Measurements from ENCODE around the gene BBS9.
"Not testable (repeated sequence)": the region's sequence is repeated elsewhere in the genome, so short reads cannot be mapped to it uniquely, and the experiment has no call there.

BBS9 gene

DNA sequence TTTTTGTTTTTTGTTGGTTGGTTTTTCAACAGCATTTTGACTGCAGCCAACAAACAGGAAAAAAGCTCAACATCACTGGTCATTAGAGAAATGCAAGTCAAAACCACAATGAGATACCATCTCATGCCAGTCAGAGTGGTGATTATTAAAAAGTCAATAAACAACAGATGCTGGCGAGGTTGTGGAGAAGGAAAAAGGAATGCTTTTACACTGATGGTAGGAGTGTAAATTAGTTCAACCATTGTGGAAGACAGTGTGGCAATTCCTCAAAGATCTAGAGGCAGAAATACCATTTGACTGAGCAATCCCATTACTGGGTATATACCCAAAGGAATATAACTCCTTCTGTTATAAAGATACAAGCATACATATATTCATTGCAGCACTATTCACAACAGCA lies 355.1 kb downstream of the BBS9 start:
- H3K4me1 Mint-ChIP-seq, H3K4me3 Mint-ChIP-seq, ATAC-seq, H3K27ac Mint-ChIP-seq, H3K27me3 Mint-ChIP-seq, DNase-seq: not testable (repeated sequence)
- H3K9me3 Mint-ChIP-seq: peaks cover 19 to 22% of the 10 kb centered on the region in 2 donors

DNA sequence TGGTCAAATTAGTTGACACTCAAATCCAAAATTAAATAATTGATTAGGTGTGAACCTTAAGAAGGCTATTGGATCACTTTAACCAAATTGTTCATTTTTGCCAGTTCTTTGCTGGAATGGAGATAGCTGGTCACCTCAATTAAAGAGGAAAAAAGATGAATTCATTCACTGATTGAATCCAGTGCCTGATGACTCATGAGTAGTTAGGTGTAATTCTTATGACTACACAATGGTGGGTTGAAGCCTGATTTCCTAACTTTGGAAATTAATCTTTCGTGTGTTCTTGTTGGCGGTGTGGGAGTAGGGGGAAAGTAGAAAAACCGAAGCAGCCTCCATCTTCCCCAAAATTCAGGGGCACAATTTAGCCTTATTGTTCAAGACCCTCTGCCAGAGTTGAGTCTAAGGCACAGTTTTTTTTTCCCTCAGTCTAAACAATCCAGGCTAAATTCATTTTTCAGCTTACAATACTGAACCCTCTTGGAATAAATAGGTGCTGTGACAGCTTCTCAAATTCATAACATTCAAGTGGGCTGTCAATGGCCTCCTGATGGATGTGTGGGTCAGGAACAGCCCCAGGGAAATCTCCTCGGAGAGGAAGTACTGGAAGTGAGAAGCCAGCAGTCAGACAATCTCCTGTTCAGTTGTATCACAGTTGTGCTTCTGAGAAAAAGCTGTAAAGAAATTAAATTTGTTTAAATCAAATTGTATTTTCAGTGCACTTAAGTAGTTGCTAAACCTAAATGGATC lies 356.6 kb downstream of the BBS9 start:
- H3K4me3 Mint-ChIP-seq: no peak overlapping the region
- no peaks in the 10 kb centered on the region for H3K4me1 Mint-ChIP-seq
- peaks cover 14 to 15% of the 10 kb centered on the region in 2 donors for H3K9me3 Mint-ChIP-seq
- H3K27ac Mint-ChIP-seq: no peak overlapping the region
- no peak for DNase-seq
- no peak for ATAC-seq
- H3K27me3 Mint-ChIP-seq: no peaks in the 10 kb centered on the region

DNA sequence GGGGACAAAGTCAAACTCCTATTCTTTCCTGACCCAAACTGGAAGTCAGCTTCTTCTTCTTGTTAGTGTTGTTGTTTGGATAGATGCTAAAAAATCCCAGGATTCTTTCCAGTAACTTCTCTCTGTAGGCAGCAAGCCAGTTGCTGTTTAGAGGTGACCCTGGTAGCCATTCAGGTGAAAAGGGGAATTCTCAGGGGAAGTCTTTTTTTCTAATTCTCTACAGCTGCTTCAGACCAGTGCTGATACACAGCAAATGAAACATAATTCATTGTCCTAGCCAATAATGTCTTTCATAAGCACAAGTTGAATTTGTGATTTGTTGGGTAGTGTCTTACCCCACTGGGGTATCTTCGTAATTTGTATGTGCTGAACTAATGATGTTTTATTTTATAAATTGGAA lies 357.3 kb downstream of the BBS9 start:
- Mint-ChIP-seq H3K9me3 (peaks cover 10 to 15% of the 10 kb centered on the region in 2 donors), H3K27ac (no peak overlapping the region), H3K4me1 (no peaks in the 10 kb centered on the region), H3K27me3 (no peaks in the 10 kb centered on the region), H3K4me3 (no peak overlapping the region)
- ATAC-seq (no peak), DNase-seq (no peak)

DNA sequence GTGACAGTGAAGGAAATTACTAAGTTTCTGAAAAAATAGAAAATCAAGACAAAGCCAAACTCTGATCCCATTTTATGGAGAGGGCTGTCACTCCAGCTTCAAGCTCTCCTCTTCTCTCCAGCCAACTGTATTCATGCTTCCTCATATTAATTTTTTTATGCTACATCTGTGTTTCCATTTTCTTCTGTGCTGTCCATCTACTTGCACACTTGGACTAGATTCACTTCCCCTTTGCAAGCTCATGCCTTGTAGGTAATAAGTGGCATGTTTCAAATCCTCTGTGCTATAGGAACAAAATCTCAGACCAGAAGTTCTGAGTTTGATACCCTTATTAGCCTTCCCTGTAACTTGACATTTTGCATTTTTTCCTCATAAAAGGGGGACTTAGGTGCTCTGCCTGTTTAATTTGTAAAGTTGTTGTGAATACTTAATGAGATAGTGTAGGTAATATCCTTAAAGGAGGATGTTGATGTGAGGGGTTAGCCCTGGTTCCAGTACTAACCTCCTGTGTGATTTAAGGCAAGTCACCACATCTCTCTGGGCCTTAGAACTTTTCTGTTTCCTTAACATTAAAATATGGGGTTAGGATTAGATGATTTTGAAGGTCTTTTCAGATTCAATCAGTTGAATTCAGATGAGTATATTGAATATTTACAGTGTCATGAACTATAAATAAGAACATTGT lies 358.8 kb downstream of the BBS9 start:
- ATAC-seq: no peak
- no peak overlapping the region for H3K27ac Mint-ChIP-seq

DNA sequence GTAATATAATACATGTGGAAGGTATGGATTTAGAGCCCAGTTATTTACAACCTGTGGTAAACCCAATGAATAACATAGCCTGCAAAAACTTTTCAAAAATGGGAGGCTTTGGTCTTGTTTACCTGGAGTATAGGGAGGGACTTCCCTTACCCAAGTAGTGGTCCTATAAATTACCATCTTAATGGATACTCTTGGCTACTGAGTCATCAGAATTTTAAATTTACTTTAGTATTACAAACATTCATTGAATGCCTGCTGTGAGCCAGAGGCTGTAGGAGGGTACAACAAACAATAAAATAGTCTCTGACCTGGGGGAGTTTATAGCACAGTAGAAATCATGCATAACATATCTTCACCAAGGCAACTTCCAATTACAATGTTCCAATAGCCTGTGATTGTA lies 365.1 kb downstream of the BBS9 start:
- Mint-ChIP-seq H3K4me3 (no peak overlapping the region), H3K9me3 (no peaks in the 10 kb centered on the region), H3K27ac (no peak overlapping the region), H3K4me1 (no peaks in the 10 kb centered on the region), H3K27me3 (no peaks in the 10 kb centered on the region)
- no peak for ATAC-seq
- DNase-seq: no peak

More for the DNA sequence above, 358.8 kb downstream of the BBS9 start:
- H3K9me3 Mint-ChIP-seq: peaks cover 7 to 10% of the 10 kb centered on the region in 2 donors
- no peaks in the 10 kb centered on the region for H3K27me3 Mint-ChIP-seq
- H3K4me1 Mint-ChIP-seq: no peaks in the 10 kb centered on the region
- H3K4me3 Mint-ChIP-seq: no peak overlapping the region
- no peak for DNase-seq

DNA sequence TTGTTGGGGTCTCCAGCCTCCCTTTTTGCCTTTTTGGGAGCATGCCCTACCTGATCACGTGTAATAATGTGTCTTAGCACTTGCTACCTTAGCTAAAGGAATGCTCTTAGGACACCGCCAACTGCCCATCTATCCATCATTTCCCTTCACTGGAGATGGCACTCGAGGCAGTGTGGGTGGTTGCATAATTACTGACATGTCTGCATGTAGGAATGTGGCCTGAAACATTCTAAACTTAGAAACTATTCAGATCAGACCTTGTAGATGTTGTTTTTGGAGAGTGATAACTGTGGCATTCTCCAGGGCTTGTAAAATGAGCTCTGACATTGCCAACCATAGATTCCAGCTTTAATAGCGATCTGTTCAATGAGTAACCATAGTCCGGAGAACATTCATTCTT lies 365.8 kb downstream of the BBS9 start:
- H3K9me3 Mint-ChIP-seq: no peaks in the 10 kb centered on the region
- no peak overlapping the region for H3K27ac Mint-ChIP-seq
- H3K4me1 Mint-ChIP-seq: no peaks in the 10 kb centered on the region
- H3K27me3 Mint-ChIP-seq: no peaks in the 10 kb centered on the region
- H3K4me3 Mint-ChIP-seq: no peak overlapping the region
- DNase-seq (no peak), ATAC-seq (no peak)

DNA sequence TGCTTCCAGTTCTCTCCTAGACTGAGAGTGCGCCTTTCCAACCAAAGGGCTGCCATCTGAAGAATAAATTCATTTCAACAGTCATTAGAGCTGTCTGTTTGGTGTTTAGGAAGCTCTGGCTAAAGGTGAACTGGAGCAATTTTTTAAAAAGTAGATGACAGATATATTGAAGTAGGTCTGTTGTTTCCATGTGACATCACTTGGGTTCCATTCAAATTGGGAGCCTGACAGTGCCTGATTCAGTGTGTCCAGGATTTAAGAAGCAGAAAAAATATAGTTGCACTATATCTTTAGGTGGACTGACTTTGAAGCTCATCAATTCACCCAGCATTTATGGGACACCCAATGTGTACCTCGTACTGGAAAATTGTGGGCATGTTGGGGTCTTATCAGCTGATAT lies 367.7 kb downstream of the BBS9 start:
- Mint-ChIP-seq H3K9me3 (no peaks in the 10 kb centered on the region), H3K4me1 (no peaks in the 10 kb centered on the region), H3K27ac (no peak overlapping the region), H3K27me3 (no peaks in the 10 kb centered on the region), H3K4me3 (no peak overlapping the region)
- DNase-seq: no peak
- ATAC-seq: no peak

DNA sequence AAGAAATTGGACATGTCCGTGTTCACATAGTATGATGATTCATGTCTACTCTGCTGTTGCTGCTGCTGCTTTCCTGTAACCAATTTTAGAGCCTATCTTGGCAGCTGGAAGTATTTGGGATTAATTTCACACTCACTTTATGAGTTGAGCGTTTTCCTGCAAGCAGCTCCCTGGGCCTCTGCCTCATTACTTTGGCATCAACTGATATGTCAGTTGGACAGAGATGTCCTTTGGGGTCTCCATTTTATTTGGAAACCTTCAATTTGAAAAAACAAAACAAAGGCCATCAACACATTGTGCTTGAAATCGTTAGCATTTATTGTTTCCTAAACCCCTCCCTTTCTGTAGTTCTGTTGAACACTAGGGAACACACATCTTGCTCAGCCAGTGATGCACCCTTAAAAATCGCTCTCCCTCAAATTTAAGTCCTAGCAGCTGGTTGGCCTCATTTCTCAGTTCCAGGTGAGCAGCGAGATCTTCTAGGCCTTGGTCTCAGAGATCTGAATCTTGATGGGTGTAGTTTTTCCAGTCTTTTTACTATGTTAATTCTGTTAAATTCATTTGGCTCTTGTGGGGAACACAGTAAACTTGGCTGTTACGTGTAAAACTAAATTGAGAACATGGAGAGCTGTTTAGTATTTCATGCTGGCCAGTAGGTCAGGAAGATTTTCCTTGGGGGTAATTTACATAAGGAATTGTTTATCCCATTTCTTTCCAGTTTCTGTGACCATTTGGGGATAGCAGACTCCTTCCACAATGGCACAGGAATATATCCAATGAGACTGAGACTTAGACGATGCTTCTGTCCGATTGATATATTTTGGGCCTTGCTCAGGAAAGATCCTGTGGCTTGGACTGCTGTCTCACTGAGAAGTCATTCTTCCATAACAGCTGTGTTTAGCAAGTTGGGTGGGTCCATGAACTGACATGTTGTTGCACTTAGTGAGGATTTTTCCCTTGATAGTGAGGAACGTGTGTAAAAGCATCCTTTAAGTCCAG lies 371.6 kb downstream of the BBS9 start:
- H3K4me3 Mint-ChIP-seq: no peak overlapping the region

DNA sequence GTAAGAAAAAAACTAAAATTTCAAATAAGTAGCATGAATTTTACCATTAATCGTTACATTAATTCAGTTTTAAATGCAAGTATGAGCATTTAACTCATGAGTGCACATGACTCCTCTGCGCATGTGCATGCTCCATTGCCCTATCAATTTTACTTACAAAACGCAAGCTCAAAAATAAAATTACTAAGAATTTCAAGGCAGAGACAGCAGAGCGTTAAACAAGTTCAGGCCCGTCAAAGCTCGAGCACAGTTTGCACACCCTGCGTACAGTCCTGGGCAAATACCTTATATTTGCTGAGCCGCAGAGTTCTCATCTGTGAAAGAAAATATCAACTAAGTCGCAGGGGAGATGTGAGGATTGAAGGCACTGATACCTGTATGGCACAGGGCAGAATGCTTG lies 373.6 kb downstream of the BBS9 start:
- H3K27me3 Mint-ChIP-seq: no peaks in the 10 kb centered on the region
- no peak for DNase-seq
- no peaks in the 10 kb centered on the region for H3K9me3 Mint-ChIP-seq
- no peak for ATAC-seq
- no peak overlapping the region for H3K27ac Mint-ChIP-seq
- no peak overlapping the region for H3K4me3 Mint-ChIP-seq
- H3K4me1 Mint-ChIP-seq: no peaks in the 10 kb centered on the region

More for the DNA sequence above, 371.6 kb downstream of the BBS9 start:
- Mint-ChIP-seq H3K27ac (peak overlapping the region in 1 of 2 donors; percentile 43), H3K4me1 (no peaks in the 10 kb centered on the region), H3K9me3 (no peaks in the 10 kb centered on the region), H3K27me3 (no peaks in the 10 kb centered on the region)
- ATAC-seq: no peak
- DNase-seq: no peak

DNA sequence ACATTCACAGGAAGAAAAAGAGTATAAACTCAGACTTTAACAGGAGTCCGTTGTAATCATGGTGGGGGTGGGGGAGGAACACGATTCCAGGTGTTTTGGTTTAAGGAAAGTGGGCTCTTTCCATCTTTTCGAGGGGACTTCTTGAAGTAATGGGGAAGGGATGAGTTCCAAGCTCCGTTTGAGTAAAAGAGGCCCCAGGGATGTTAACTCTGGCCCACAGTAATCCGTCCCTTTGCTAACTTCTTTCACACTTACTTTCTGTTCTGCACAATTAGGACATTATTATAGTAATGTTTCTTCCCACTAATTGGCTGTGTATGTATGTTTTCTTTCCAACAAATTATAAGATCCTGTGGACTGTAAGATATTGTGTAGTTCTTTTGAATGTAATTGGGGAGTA lies 374.4 kb downstream of the BBS9 start:
- Mint-ChIP-seq H3K4me1 (no peaks in the 10 kb centered on the region), H3K4me3 (no peak overlapping the region), H3K27ac (no peak overlapping the region), H3K27me3 (no peaks in the 10 kb centered on the region), H3K9me3 (no peaks in the 10 kb centered on the region)
- no peak for ATAC-seq
- no peak for DNase-seq

DNA sequence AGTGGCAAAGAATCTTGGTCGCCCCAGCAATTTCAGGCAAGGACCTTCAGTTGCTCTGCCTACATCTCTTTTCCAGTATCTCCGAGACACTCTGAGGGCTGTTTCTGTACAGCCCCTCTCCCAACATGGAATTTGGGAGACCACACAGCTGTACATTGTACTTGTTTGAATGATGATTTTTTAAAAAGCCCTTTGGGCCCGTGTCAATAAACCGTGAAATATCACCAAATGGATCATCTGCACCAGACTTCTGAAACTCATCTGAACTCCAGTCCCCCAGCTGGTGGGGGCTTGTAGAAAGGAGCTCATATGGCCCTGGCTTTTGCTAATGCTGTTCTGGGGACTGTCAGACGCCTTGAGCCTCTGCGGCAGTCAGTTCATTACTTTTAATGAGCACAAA lies 374.9 kb downstream of the BBS9 start:
- no peak for DNase-seq
- Mint-ChIP-seq H3K27ac (no peak overlapping the region), H3K4me3 (no peak overlapping the region), H3K27me3 (no peaks in the 10 kb centered on the region), H3K9me3 (no peaks in the 10 kb centered on the region), H3K4me1 (no peaks in the 10 kb centered on the region)
- ATAC-seq: no peak

DNA sequence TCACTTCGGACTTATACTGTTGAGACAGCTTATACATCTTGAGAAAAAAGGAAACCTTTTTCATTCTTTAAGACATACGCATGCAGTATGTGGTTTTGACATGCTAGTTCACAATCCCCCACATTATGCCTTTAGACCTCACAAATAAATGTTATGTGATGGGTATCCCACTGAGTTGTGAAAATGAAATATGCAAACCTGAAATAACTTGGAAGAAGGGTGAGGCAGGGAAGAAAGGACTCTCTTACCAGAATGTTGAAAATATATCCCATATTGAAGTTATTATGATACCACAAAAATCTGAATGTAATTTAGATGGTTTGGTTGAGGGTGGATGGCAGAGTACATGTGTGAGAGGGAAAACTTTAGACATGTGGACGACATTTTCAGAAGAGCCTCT lies 379.8 kb downstream of the BBS9 start:
- Mint-ChIP-seq H3K9me3 (no peaks in the 10 kb centered on the region), H3K4me1 (no peaks in the 10 kb centered on the region), H3K27me3 (no peaks in the 10 kb centered on the region), H3K27ac (no peak overlapping the region), H3K4me3 (no peak overlapping the region)
- no peak for ATAC-seq
- DNase-seq: no peak

DNA sequence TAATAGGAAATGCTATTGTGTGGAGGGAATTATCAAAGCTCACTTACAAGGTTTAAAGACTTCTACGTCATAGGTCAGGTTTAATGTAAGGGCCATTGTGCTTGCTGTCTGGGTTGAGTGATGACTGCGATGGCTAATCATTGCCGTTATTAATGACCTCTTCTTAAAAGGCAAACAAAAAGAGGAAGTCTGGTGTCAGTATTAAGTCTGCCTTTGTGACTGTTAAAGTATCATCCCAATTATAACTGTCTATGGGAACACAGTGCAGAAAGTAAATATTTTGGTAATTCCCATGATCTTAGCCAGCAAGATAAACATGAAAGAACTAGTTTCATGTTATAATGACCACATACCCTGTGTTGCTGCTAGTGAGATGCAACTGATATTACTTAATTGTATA lies 382.4 kb downstream of the BBS9 start:
- Mint-ChIP-seq H3K4me1 (no peaks in the 10 kb centered on the region), H3K27me3 (no peaks in the 10 kb centered on the region), H3K9me3 (no peaks in the 10 kb centered on the region), H3K27ac (no peak overlapping the region), H3K4me3 (no peak overlapping the region)
- no peak for DNase-seq
- no peak for ATAC-seq

DNA sequence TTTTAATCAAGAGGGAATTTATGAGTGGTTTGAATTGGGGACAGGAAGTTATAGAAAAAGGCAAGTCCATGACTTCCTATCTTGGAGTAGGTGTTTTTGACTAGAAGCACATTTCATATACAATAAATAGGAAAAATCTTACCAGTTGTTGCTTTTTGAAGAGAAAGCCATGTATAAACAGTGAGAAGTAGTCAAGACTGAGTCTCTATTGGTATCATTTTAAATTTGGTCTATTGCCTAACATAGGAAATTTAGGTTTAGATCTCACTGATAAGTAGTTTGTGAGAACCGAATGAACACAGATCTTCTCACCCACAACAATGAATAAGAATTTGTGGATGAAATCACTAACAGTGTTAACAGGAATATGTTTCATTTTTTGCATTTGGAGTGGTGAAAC lies 387.2 kb downstream of the BBS9 start:
- ATAC-seq (no peak), DNase-seq (no peak)
- no peaks in the 10 kb centered on the region for H3K4me1 Mint-ChIP-seq
- H3K4me3 Mint-ChIP-seq: no peak overlapping the region
- H3K9me3 Mint-ChIP-seq: peaks cover 0 to 4% of the 10 kb centered on the region in 2 donors
- no peak overlapping the region for H3K27ac Mint-ChIP-seq
- H3K27me3 Mint-ChIP-seq: no peaks in the 10 kb centered on the region

DNA sequence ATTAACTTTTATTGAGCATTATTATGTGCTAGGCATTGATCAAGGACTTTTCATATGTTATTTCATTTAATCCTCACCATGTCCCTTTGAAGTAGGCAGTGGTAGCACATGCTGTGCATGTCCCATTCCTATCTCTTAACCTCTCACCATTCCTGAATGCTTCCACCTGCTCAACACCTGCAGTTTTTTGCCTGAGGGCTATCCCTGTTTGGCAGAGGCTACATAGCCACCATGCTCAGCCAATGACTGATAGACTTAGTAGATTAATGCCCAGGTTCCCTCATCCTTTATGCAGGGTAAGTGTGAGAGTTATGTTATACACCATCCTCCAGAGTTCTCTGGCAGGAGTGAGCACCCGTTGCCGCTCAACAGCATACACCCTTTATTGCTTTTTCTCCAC lies 387.8 kb downstream of the BBS9 start:
- no peak overlapping the region for H3K27ac Mint-ChIP-seq
- H3K4me1 Mint-ChIP-seq: no peaks in the 10 kb centered on the region
- H3K4me3 Mint-ChIP-seq: no peak overlapping the region
- DNase-seq: no peak
- ATAC-seq: no peak
- peaks cover 0 to 4% of the 10 kb centered on the region in 2 donors for H3K9me3 Mint-ChIP-seq
- H3K27me3 Mint-ChIP-seq: no peaks in the 10 kb centered on the region

DNA sequence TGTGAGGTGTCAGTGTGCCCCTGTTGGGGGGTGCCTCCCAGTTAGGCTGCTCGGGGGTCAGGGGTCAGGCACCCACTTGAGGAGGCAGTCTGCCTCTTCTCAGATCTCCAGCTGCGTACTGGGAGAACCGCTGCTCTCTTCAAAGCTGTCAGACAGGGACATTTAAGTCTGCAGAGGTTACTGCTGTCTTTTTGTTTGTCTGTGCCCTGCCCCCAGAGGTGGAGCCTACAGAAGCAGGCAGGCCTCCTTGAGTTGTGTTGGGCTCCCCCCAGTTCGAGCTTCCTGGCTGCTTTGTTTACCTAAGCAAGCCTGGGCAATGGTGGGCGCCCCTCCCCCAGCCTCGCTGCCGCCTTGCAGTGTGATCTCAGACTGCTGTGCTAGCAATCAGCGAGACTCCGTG lies 397.6 kb downstream of the BBS9 start:
- not testable (repeated sequence) for H3K4me1 Mint-ChIP-seq, H3K9me3 Mint-ChIP-seq, DNase-seq, ATAC-seq, H3K27me3 Mint-ChIP-seq, H3K27ac Mint-ChIP-seq, H3K4me3 Mint-ChIP-seq

Data from stimulated activated naive CD8-positive, alpha-beta T cell treated with anti-CD3 and anti-CD28 coated beads, Interleukin-15, amount 100 ng/mL, for 72 hours (primary cell).